ENCODE data around the gene MFSD2A.
"Not testable (repeated sequence)": the region's sequence is repeated elsewhere in the genome, so short reads cannot be mapped to it uniquely, and the experiment has no call there.

Gene MFSD2A

GRCh38 chr1:39954870-39955546 lies at the start of gene MFSD2A:
MFSD2A (plus strand) TSS chr1:39955145; CDS start chr1:39955293, 148 bp downstream.
- peak; percentile 74 for DNase-seq (ENCODE audit: low read depth, low spot score)

GRCh38 chr1:39905172-39905571 lies 49.8 kb upstream of the MFSD2A start:
- no peak for DNase-seq (ENCODE audit: low read depth, low spot score)

GRCh38 chr1:39907528-39908453 lies 47.2 kb upstream of the MFSD2A start:
- DNase-seq (ENCODE audit: low read depth, low spot score), result no peak

GRCh38 chr1:39908534-39908933 lies 46.4 kb upstream of the MFSD2A start:
- no peak for DNase-seq (ENCODE audit: low read depth, low spot score)

GRCh38 chr1:39910263-39910662 lies 44.7 kb upstream of the MFSD2A start:
- no peak for DNase-seq (ENCODE audit: low read depth, low spot score)

GRCh38 chr1:39913136-39913535 lies 41.8 kb upstream of the MFSD2A start:
- not testable (repeated sequence) for DNase-seq (ENCODE audit: low read depth, low spot score)

- no peak for DNase-seq (ENCODE audit: low read depth, low spot score)
These were observed 39.3 kb upstream of the MFSD2A start for GRCh38 chr1:39915499-39916129.

- DNase-seq (ENCODE audit: low read depth, low spot score), result no peak
These were observed 37.1 kb upstream of the MFSD2A start for GRCh38 chr1:39917825-39918224.

GRCh38 chr1:39919545-39919944 lies 35.4 kb upstream of the MFSD2A start:
- DNase-seq (ENCODE audit: low read depth, low spot score), result peak; percentile 6

- no peak for DNase-seq (ENCODE audit: low read depth, low spot score)
These were observed 32.7 kb upstream of the MFSD2A start for GRCh38 chr1:39922251-39922688.

GRCh38 chr1:39925721-39926342 lies 29.1 kb upstream of the MFSD2A start:
- DNase-seq (ENCODE audit: low read depth, low spot score), result no peak

- DNase-seq (ENCODE audit: low read depth, low spot score), result no peak
These were observed 28.6 kb upstream of the MFSD2A start for GRCh38 chr1:39926343-39926793.

GRCh38 chr1:39926820-39927219 lies 28.1 kb upstream of the MFSD2A start:
- DNase-seq (ENCODE audit: low read depth, low spot score), result no peak

GRCh38 chr1:39927538-39927937 lies 27.4 kb upstream of the MFSD2A start:
- DNase-seq (ENCODE audit: low read depth, low spot score), result no peak

GRCh38 chr1:39928809-39929587 lies 25.9 kb upstream of the MFSD2A start:
- DNase-seq (ENCODE audit: low read depth, low spot score), result no peak

GRCh38 chr1:39933956-39934941 lies 20.7 kb upstream of the MFSD2A start:
- no peak for DNase-seq (ENCODE audit: low read depth, low spot score)

- DNase-seq (ENCODE audit: low read depth, low spot score), result no peak
These were observed 18.0 kb upstream of the MFSD2A start for GRCh38 chr1:39936724-39937491.

- no peak for DNase-seq (ENCODE audit: low read depth, low spot score)
These were observed 16.1 kb upstream of the MFSD2A start for GRCh38 chr1:39938856-39939255.

- DNase-seq (ENCODE audit: low read depth, low spot score), result no peak
These were observed 14.7 kb upstream of the MFSD2A start for GRCh38 chr1:39940253-39940652.

Measured in activated CD4-positive, CD25-positive, alpha-beta regulatory T cell treated with anti-CD3 and anti-CD28 coated beads, Interleukin-2, amount 50 U/mL, for 16 hours (primary cell).